ENCODE results near the gene FNDC11.

Gene FNDC11

DNA sequence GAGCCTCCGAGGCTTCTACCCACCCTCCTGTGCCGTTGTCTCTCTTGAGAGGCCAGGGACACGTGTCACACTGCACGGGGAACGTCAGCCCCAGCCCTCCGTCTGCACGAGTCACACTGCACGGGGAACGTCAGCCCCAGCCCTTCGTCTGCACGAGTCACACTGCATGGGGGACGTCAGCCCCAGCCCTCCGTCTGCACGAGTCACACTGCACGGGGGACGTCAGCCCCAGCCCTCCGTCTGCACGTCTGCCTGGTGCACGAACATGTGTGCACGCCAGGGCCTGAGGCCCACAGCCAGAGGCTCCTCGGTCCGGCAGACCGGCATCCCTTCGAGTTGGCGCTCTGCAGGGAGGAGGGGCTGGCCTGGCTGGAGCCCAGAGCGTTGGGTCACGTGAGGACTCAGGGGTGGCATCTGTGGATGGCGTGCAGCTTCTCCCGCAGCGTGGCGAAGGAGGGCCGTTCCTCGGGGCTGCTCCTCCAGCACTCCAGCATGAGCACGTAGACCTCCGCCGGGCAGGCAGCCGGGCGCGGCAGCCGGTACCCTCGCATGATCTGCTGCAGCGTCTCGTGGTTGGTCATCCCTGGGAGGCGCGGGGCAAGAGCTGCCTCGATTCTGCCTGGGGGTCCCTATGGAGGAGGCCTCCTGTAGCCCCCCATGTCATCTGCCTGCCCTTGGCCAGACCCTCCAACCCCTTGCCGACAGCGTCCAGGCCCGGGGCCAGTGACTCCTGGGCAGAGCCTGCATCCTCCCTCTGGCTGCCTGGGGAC, 13.4 kb upstream of the FNDC11 start:
- DNase-seq (ENCODE audit: low read depth) = no peak
- TF ChIP-seq, protein P1, sequence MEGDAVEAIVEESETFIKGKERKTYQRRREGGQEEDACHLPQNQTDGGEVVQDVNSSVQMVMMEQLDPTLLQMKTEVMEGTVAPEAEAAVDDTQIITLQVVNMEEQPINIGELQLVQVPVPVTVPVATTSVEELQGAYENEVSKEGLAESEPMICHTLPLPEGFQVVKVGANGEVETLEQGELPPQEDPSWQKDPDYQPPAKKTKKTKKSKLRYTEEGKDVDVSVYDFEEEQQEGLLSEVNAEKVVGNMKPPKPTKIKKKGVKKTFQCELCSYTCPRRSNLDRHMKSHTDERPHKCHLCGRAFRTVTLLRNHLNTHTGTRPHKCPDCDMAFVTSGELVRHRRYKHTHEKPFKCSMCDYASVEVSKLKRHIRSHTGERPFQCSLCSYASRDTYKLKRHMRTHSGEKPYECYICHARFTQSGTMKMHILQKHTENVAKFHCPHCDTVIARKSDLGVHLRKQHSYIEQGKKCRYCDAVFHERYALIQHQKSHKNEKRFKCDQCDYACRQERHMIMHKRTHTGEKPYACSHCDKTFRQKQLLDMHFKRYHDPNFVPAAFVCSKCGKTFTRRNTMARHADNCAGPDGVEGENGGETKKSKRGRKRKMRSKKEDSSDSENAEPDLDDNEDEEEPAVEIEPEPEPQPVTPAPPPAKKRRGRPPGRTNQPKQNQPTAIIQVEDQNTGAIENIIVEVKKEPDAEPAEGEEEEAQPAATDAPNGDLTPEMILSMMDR (IDR thresholded peaks at IDR 0.05; ENCODE audit: low read length, missing control alignments) = no peak
- no peak overlapping the region for H3K4me3 ChIP-seq (replicated peaks; ENCODE audit: low read depth, low read length)

- H3K4me3 ChIP-seq (replicated peaks; ENCODE audit: low read depth, low read length) = no peak overlapping the region
- DNase-seq (ENCODE audit: low read depth) = no peak
- TF ChIP-seq, protein P1 (IDR thresholded peaks at IDR 0.05; ENCODE audit: low read length, missing control alignments) = no peak
These were observed 12.6 kb upstream of the FNDC11 start for GRCh38 chr20:63541371-63541770.

DNA sequence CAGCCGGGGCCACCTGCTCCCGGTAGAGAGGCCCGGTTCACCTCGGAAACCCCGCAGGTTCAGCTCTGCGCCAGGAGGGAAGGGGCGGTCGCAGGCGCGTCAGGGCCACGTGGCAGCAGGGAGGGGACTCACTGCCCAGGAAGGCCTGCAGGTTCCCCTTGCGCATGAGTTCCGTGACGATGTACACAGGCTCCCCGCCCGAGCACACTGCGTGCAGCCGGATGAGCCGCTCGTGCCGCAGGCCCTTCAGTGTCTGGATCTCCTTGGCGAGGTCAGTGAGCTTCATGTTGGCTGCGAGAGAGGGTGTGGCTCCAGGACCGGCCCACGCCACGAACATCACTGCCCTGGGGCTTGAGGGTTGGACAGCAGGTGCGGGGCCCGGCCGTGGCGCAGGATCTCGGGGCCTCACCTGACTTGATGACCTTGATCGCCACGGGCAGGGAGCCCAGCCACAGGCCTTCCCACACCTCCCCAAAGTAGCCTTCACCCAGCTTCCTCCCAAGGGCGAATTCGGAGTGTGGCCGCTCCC, 11.9 kb upstream of the FNDC11 start:
- TF ChIP-seq, protein P1 (IDR thresholded peaks at IDR 0.05; ENCODE audit: low read length, missing control alignments) = no peak
- no peak overlapping the region for H3K4me3 ChIP-seq (replicated peaks; ENCODE audit: low read depth, low read length)
- DNase-seq (ENCODE audit: low read depth) = no peak

GRCh38 chr20:63542696-63543095, 11.3 kb upstream of the FNDC11 start:
- TF ChIP-seq, protein P1 (IDR thresholded peaks at IDR 0.05; ENCODE audit: low read length, missing control alignments) = no peak
- no peak for DNase-seq (ENCODE audit: low read depth)
- H3K4me3 ChIP-seq (replicated peaks; ENCODE audit: low read depth, low read length) = no peak overlapping the region

DNA sequence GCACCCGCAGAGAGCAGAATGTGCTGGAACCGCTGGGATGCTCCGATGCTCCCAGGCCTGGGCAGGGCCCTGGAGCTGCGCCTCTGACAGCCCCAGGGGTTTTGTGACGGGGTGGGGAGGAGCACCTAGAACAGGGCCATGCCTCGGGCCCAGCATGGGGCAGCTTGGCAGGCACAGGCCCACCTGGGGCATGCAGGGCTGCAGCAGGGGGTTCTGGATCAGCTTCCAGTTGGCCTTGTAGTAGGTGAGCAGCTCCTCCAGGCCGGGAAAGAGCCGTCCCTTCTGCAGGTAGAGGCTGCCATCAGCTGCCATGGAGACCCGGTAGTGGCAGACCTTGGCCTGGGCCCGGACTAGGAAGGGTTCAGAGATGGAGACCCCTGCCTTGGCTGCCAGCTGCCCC, 10.8 kb upstream of the FNDC11 start:
- TF ChIP-seq, protein P1 (IDR thresholded peaks at IDR 0.05; ENCODE audit: low read length, missing control alignments) = no peak
- no peak overlapping the region for H3K4me3 ChIP-seq (replicated peaks; ENCODE audit: low read depth, low read length)
- DNase-seq (ENCODE audit: low read depth) = no peak

DNA sequence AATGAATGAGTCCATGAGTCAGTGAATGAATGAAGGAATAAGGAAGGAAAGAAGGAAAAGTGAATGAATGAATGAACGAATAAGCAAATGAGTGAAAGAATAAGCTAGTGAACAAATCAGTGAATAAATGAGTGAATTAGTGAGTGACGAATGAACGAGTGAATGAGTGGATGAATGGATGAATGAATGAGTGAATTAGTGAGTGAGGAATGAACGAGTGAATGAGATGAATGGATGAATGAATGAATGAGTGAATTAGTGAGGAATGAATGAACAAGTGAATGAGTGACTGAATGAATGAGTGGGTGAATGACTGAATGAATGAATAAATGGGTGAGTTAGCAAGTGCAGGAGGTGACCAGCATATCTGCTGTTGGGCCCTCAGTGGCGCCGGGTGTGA, 10.2 kb upstream of the FNDC11 start:
- H3K4me3 ChIP-seq (replicated peaks; ENCODE audit: low read depth, low read length) = no peak overlapping the region
- TF ChIP-seq, protein P1 (IDR thresholded peaks at IDR 0.05; ENCODE audit: low read length, missing control alignments) = no peak
- no peak for DNase-seq (ENCODE audit: low read depth)
